AG10803 (cell line): ENCODE data around the gene KIF1B.
A peak's percentile ranks its signal among the peaks of the same experiment; 100 is the strongest.
"Not testable (repeated sequence)": the region's sequence is repeated elsewhere in the genome, so short reads cannot be mapped to it uniquely, and the experiment has no call there.

Experiments used
- DNase-seq: peaks from one replicate; pipeline ENCODE4 v3.0.0; 2010; ENCODE audit warnings: low read depth
- H3K4me3 ChIP-seq: 2 replicates; pipeline ENCODE4 v1.5.1; 2011; ENCODE audit warnings: mild to moderate bottlenecking, low read length, control low read depth
- CTCF ChIP-seq: conservative IDR thresholded peaks from 2 replicates; pipeline ENCODE4 v1.5.1; 2011; ENCODE audit warnings: mild to moderate bottlenecking, low read length, control low read depth, inconsistent platforms

Gene KIF1B

GRCh38 chr1:10242135-10242534 is 31.8 kb downstream of the KIF1B start:
- TF ChIP-seq CTCF = no peak
- no peak overlapping the region for H3K4me3 ChIP-seq
- no peak for DNase-seq

GRCh38 chr1:10242811-10243210 is 32.4 kb downstream of the KIF1B start:
- TF ChIP-seq CTCF = no peak
- H3K4me3 ChIP-seq = no peak overlapping the region
- no peak for DNase-seq

- H3K4me3 ChIP-seq = no peak overlapping the region
- no peak for TF ChIP-seq CTCF
- DNase-seq = no peak
These were observed 35.3 kb downstream of the KIF1B start for GRCh38 chr1:10245674-10246073.

- H3K4me3 ChIP-seq = no peak overlapping the region
- no peak for TF ChIP-seq CTCF
These were observed 39.6 kb downstream of the KIF1B start for GRCh38 chr1:10249808-10250457.

GRCh38 chr1:10250663-10251062 is 40.3 kb downstream of the KIF1B start:
- no peak for TF ChIP-seq CTCF
- no peak overlapping the region for H3K4me3 ChIP-seq
- DNase-seq = no peak

More at GRCh38 chr1:10249808-10250457, 39.6 kb downstream of the KIF1B start:
- DNase-seq = no peak

- not testable (repeated sequence) for H3K4me3 ChIP-seq
- peak; percentile 27 for DNase-seq
These were observed 41.1 kb downstream of the KIF1B start for GRCh38 chr1:10251325-10252108.

- DNase-seq = peak; percentile 56
- TF ChIP-seq CTCF = no peak
- no peak overlapping the region for H3K4me3 ChIP-seq
These were observed 42.1 kb downstream of the KIF1B start for GRCh38 chr1:10252508-10252907.
